ENCODE measurements around the gene MZT2A. TPM values are rescaled to one million over a fixed set of nuclear protein-coding genes. Genes with fewer than 3 reads are reported as not detected.

The MZT2A gene
- total and polyA plus RNA-seq, 9 of the 15 experiments (the other 6 are each of a cell fraction or from before 2014, with no cell fraction given): 5.8 to 355 (median 101) TPM

GRCh38 chr2:131492418-131493198 lies 411 bp upstream of the MZT2A start (continued):
- TF ChIP-seq NR2C2 (CRISPR knock-in tag; IDR thresholded peaks at IDR 0.05): no peak
- peak; percentile 49; the same call in 1 of the 2 replicates for TF ChIP-seq NR2C2 (tag; IDR thresholded peaks at IDR 0.05)
- TF ChIP-seq CTCF (IDR thresholded peaks at IDR 0.05 in 2 of 3, conservative IDR thresholded peaks at IDR 0.05 in 1 of 3; ENCODE audit: insufficient read depth in 2 of 3, low read depth in 1 of 3, low read length in 3 of 3): peak; percentile 69 to 95 (median 87)
- TF ChIP-seq EZH2 (IDR thresholded peaks at IDR 0.05; ENCODE audit: borderline replicate concordance, low read depth, low read length): no peak
- TF ChIP-seq BRCA1 (IDR thresholded peaks at IDR 0.05): no peak
- TF ChIP-seq BRCA1 (CRISPR knock-in tag; IDR thresholded peaks at IDR 0.05): no peak
- TF ChIP-seq HMGXB4 (CRISPR knock-in tag; IDR thresholded peaks at IDR 0.05): peak; percentile 95; the same call in 1 of the 2 replicates
- peak; percentile 50; the same call in 1 of the 2 replicates for TF ChIP-seq GMEB1 (CRISPR knock-in tag; IDR thresholded peaks at IDR 0.05)
- no peak for TF ChIP-seq ZBTB5 (IDR thresholded peaks at IDR 0.05)
- 0 out of 2 replicates have a peak, but pooled peaks have one; percentile 26 for TF ChIP-seq HLTF (IDR thresholded peaks at IDR 0.05)
- TF ChIP-seq DPF2 (IDR thresholded peaks at IDR 0.05): peak; percentile 45; the same call in 1 of the 2 replicates
- TF ChIP-seq E2F1 (CRISPR knock-in tag; IDR thresholded peaks at IDR 0.05): peak; percentile 100
- TF ChIP-seq POLR3A (IDR thresholded peaks at IDR 0.05; ENCODE audit: borderline replicate concordance, extremely low read depth, insufficient read depth, insufficient read length): no peak
- peak; percentile 83 for TF ChIP-seq MYC (IDR thresholded peaks at IDR 0.05; ENCODE audit: low read depth, low read length)
- TF ChIP-seq MYC (CRISPR knock-in tag; IDR thresholded peaks at IDR 0.05; ENCODE audit: borderline replicate concordance, low read depth): peak; percentile 66; the same call in 1 of the 2 replicates
- TF ChIP-seq ZKSCAN8 (CRISPR knock-in tag; IDR thresholded peaks at IDR 0.05): peak; percentile 95
- peak; percentile 18; the same call in 1 of the 2 replicates for TF ChIP-seq ZNF395 (CRISPR knock-in tag; IDR thresholded peaks at IDR 0.05)

Data from K562 (cell line).